Karpas-422 (cell line): ENCODE measurements around the gene SELENBP1. TPM values are rescaled to one million over a fixed set of nuclear protein-coding genes. Genes with fewer than 3 reads are reported as not detected.

Experiments
- DNase-seq: peaks from one replicate; pipeline ENCODE4 v3.0.0-alpha.2; 2015
- H2AFZ ChIP-seq: fragments of 200-600 bp; sonication (generic); 2 replicates; pipeline ENCODE4 v1.6.1; 2014; ENCODE audit warnings: antibody characterized with exemption, low read length, mixed read lengths
- H3K27ac ChIP-seq: fragments of 200-600 bp; sonication (generic); 2 replicates; pipeline ENCODE4 v1.5.1; 2014; ENCODE audit warnings: mild to moderate bottlenecking, low read length, moderate library complexity
- H3K27me3 ChIP-seq: fragments of 200-600 bp; sonication (generic); 2 replicates; pipeline ENCODE4 v1.6.1; 2014; ENCODE audit warnings: low read length, mixed read lengths
- H3K36me3 ChIP-seq: fragments of 200-600 bp; sonication (generic); 2 replicates; pipeline ENCODE4 v1.6.1; 2014; ENCODE audit warnings: low read length, mixed read lengths; ENCODE audit not compliant: insufficient read depth
- H3K4me1 ChIP-seq: fragments of 200-600 bp; sonication (generic); 2 replicates; pipeline ENCODE4 v1.6.1; 2014; ENCODE audit warnings: mild to moderate bottlenecking, low read length, mixed read lengths
- H3K4me2 ChIP-seq: fragments of 200-600 bp; sonication (generic); 2 replicates; pipeline ENCODE4 v1.6.1; 2014; ENCODE audit warnings: low read length, low read depth, mild to moderate bottlenecking; ENCODE audit not compliant: poor library complexity, severe bottlenecking
- H3K4me3 ChIP-seq: fragments of 200-600 bp; sonication (generic); 2 replicates; pipeline ENCODE4 v1.5.1; 2014; ENCODE audit warnings: mild to moderate bottlenecking, antibody characterized with exemption, low read length, mixed read lengths
- H3K79me2 ChIP-seq: fragments of 200-600 bp; sonication (generic); 2 replicates; pipeline ENCODE4 v1.6.1; 2014; ENCODE audit warnings: mild to moderate bottlenecking, low read length, mixed read lengths
- H3K9ac ChIP-seq: fragments of 200-600 bp; sonication (generic); 2 replicates; pipeline ENCODE4 v1.6.0; 2014; ENCODE audit warnings: low read length
- H3K9me2 ChIP-seq: fragments of 200-600 bp; sonication (generic), shearing (Covaris generic); replicated peaks from 2 replicates; pipeline ENCODE4 v1.6.0; 2014; ENCODE audit warnings: mild to moderate bottlenecking, low read length, moderate library complexity; ENCODE audit not compliant: insufficient read depth
- H3K9me3 ChIP-seq: fragments of 300-700, 200-600 bp; sonication (generic); 2 replicates; pipeline ENCODE4 v1.6.1; 2014; ENCODE audit warnings: low read length, mixed read lengths
- H4K20me1 ChIP-seq: fragments of 200-600 bp; sonication (generic); 2 replicates; pipeline ENCODE4 v1.6.1; 2014; ENCODE audit warnings: mild to moderate bottlenecking, antibody characterized with exemption, low read length, low read depth; ENCODE audit not compliant: insufficient read depth
- total RNA-seq: library from RNA; depleted of rRNA; stranded (reverse); fragments of >200 nt; shearing (Covaris generic); gene quantifications from 2 replicates; pipeline ENCODE4 v1.2.3, GENCODE V29; 2014; ENCODE audit warnings: low replicate concordance

SELENBP1 gene
- total RNA-seq, 1 experiment from 2014 or later = not detected

DNA sequence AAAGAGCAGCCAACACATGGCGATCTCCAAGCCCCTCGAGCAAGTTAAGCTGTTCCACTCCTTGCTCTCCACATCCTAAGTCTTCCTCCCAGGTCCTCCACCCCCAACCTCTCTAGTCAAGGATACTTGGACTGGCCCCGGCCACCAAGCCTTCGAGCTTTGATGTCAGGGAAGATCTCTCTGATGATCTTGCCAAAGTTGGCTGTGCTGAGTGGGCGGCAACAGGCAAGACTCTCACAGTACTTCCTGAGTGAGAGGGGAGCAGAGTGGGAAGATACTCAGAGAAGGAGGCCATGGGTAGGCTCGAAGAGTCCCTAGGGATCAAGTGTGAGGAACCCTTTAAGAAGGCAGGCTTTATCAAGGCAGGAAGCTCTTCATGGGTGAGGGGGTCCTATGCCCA, 28.2 kb downstream of the SELENBP1 start:
- Histone ChIP-seq H4K20me1 (no peaks in the 10 kb centered on the region), H3K9ac (no peak overlapping the region), H3K4me2 (no peak overlapping the region), H3K9me2 (no peaks in the 10 kb centered on the region), H3K36me3 (peaks cover 23% of the 10 kb centered on the region), H3K4me1 (peaks cover 38% of the 10 kb centered on the region), H2AFZ (no peak overlapping the region), H3K4me3 (no peak overlapping the region), H3K27me3 (no peaks in the 10 kb centered on the region), H3K79me2 (peaks cover 16% of the 10 kb centered on the region), H3K9me3 (no peaks in the 10 kb centered on the region), H3K27ac (no peak overlapping the region)
- no peak for DNase-seq

DNA sequence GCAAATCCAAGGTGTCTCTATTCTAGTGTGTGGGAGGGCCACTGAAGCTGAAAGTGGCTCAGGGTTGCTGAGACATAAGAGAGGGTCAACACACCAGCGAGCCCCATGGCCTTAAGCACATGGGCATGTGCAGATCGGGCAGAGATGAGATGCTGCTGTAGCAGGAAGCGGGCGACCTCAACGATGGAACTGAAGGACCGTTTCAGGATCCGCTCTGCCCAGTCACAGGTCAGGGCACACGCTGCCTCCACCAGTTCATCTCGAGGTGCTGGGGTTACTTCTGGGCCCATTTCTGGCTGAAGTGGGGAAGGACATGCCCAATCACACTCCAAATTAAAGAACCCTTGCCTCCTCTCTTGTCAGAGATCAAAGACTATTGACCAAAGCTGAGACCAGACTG, 28.9 kb downstream of the SELENBP1 start:
- H3K4me2 ChIP-seq = no peak overlapping the region
- H3K27ac ChIP-seq = no peak overlapping the region
- no peak overlapping the region for H2AFZ ChIP-seq
- no peak overlapping the region for H3K9ac ChIP-seq
- no peaks in the 10 kb centered on the region for H3K9me2 ChIP-seq
- H4K20me1 ChIP-seq = no peaks in the 10 kb centered on the region
- no peaks in the 10 kb centered on the region for H3K27me3 ChIP-seq
- no peak for DNase-seq
- peaks cover 23% of the 10 kb centered on the region for H3K36me3 ChIP-seq
- no peak overlapping the region for H3K4me3 ChIP-seq
- no peaks in the 10 kb centered on the region for H3K9me3 ChIP-seq
- H3K79me2 ChIP-seq = peaks cover 16% of the 10 kb centered on the region
- peaks cover 38% of the 10 kb centered on the region for H3K4me1 ChIP-seq

DNA sequence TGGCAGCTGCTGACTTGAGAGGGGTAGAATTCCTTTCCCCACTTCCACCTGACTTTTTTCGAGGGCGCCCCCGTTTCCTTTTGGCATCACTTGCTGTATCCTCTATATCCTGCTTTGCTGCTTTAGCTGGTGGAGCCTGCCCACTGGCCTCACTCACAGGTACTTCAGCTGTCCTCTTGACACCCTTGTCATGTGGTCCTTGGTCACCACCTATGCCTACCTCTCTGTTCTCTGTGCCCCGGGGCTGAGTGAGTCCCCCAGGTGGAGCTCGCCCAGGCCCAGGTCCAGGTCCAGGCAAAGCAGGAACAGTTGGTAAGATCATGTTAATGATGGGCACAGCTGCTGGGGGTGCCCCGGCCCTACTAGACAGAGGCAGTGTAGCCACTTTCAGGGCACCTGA, 29.9 kb downstream of the SELENBP1 start:
- Histone ChIP-seq H4K20me1 (no peaks in the 10 kb centered on the region), H3K36me3 (peaks cover 23% of the 10 kb centered on the region), H3K9ac (no peak overlapping the region), H3K4me1 (peaks cover 31% of the 10 kb centered on the region), H3K4me2 (no peak overlapping the region), H3K4me3 (no peak overlapping the region), H3K27me3 (no peaks in the 10 kb centered on the region), H3K9me3 (no peaks in the 10 kb centered on the region), H2AFZ (no peak overlapping the region), H3K9me2 (no peaks in the 10 kb centered on the region), H3K79me2 (peaks cover 16% of the 10 kb centered on the region), H3K27ac (no peak overlapping the region)
- DNase-seq = no peak

DNA sequence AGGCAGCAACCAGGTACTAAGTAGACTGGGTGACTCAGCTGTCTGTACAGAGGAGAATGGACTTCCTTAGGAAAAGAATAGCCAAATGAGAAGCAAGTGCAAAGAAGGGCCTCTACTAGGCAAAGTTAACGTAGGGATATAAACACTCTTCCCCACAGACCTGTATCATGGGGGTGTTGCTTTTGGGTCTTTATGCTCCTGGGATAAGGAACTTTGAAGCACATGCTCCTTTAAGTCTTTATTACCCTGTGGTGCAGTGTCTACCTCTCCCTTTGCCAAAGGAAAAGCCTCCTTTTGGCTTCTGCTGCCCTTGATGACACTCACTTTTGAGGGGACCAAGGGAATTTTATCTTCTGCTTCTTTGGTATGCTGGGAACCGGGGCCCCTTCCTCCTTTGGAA, 30.5 kb downstream of the SELENBP1 start:
- H3K4me1 ChIP-seq = peaks cover 29% of the 10 kb centered on the region
- no peak overlapping the region for H3K4me3 ChIP-seq
- H3K79me2 ChIP-seq = peaks cover 16% of the 10 kb centered on the region
- H3K27me3 ChIP-seq = no peaks in the 10 kb centered on the region
- 0 out of 2 replicates have a peak overlapping the region, but pooled peaks have one; percentile 13 for H3K27ac ChIP-seq
- no peak overlapping the region for H3K9ac ChIP-seq
- no peak overlapping the region for H2AFZ ChIP-seq
- H4K20me1 ChIP-seq = no peaks in the 10 kb centered on the region
- no peaks in the 10 kb centered on the region for H3K9me3 ChIP-seq
- no peak for DNase-seq
- no peaks in the 10 kb centered on the region for H3K9me2 ChIP-seq
- no peak overlapping the region for H3K4me2 ChIP-seq
- peaks cover 23% of the 10 kb centered on the region for H3K36me3 ChIP-seq

DNA sequence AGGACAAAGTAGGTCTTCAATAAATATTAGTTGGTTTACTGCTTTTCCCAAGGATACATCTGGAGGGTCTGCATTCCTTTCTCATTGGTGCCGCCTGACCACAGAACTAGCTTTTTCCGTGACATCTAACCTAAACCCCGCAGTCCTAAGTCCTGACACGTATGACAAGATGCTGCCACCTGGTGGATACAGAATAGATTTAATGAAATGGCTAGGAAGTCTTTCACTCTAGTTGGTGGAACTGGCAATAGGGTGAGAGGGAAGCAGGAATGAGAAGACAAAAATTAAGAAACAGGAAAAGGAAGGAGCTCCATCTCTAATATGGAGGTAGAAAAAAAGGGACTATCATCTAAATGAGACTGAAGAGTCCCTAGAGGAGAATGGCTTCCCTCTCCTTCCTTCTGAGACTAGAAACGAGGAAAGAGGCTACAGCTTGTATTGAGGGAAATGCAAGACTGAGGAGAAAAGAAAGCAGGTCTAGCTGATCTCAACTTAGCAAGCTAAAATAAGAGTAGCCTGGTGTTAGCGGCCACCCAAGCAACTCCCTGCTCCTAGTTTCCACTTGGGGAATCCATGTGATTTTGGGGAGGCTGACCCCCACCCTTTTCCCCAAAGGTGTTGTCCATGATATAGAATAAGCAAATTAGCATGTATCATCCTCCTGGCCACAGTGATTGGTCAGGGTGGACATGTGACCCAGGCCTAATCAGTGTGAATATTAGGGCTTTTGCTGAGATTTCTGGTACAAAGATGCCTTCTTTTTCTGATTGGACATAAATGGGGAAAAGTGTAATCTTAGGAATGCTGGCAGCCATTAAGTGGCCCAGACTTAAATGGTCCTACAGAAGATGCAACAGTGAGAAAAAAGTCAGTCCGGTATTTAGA, 31.4 kb downstream of the SELENBP1 start:
- no peak overlapping the region for H3K4me3 ChIP-seq
- H3K27ac ChIP-seq = 0 out of 2 replicates have a peak overlapping the region, but pooled peaks have one; percentile 13
- H3K9me2 ChIP-seq = no peaks in the 10 kb centered on the region
- peaks cover 23% of the 10 kb centered on the region for H3K36me3 ChIP-seq
- no peak overlapping the region for H3K4me2 ChIP-seq
- DNase-seq = peak; percentile 93
- H2AFZ ChIP-seq = no peak overlapping the region
- H3K9me3 ChIP-seq = no peaks in the 10 kb centered on the region
- H3K4me1 ChIP-seq = peaks cover 27% of the 10 kb centered on the region
- H3K27me3 ChIP-seq = no peaks in the 10 kb centered on the region
- H3K79me2 ChIP-seq = peaks cover 11% of the 10 kb centered on the region
- no peak overlapping the region for H3K9ac ChIP-seq
- no peaks in the 10 kb centered on the region for H4K20me1 ChIP-seq

DNA sequence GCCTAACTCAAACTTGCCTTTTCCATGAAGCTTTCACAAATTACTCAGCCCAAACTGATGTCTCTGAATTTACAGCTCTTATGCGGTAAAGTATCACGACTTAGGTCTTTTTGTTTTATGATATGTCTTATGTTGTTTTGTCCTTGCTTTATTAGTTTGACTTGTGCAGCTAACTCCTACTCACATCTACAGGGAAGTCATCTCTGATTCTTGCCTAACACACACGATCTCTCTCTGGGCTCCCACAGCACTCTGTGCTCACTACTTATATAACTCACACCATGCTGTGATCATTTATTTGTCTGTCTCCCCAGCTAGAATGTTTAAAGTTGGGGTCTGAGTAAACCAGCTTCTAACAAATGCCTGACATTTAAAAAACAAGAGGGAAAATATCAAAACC, 35.9 kb downstream of the SELENBP1 start:
- Histone ChIP-seq H3K79me2 (no peaks in the 10 kb centered on the region), H3K27ac (no peak overlapping the region), H3K9me2 (no peaks in the 10 kb centered on the region), H3K4me3 (no peak overlapping the region), H3K36me3 (no peaks in the 10 kb centered on the region), H2AFZ (no peak overlapping the region), H3K9ac (no peak overlapping the region), H3K4me2 (no peak overlapping the region), H4K20me1 (no peaks in the 10 kb centered on the region), H3K9me3 (no peaks in the 10 kb centered on the region), H3K27me3 (no peaks in the 10 kb centered on the region), H3K4me1 (peaks cover under 1% of the 10 kb centered on the region; the same call in 1 of the 2 replicates)
- no peak for DNase-seq

DNA sequence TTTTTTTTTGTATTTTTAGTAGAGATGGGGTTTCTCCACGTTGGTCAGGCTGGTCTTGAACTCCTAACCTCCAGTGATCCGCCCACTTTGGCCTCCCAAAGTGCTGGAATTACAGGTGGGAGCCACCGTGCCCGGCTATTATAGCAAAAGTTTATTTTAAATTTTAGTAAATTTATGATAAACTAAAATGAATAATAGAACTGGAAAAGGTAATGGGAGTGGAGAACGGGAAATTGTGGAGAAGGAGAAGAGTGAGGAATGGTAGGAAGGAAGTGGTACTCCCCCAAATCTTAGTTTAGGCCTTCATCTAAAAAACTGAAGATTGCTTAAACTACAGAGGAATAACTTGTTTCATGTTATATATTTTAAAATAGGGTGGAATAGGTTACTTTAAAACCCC, 37.7 kb downstream of the SELENBP1 start:
- Histone ChIP-seq H3K4me1 (no peaks in the 10 kb centered on the region), H3K9ac (no peak overlapping the region), H3K36me3 (no peaks in the 10 kb centered on the region), H3K4me2 (no peak overlapping the region), H3K27ac (no peak overlapping the region), H3K27me3 (no peaks in the 10 kb centered on the region), H3K4me3 (no peak overlapping the region), H3K9me3 (no peaks in the 10 kb centered on the region), H3K9me2 (no peaks in the 10 kb centered on the region), H4K20me1 (no peaks in the 10 kb centered on the region), H2AFZ (no peak overlapping the region), H3K79me2 (no peaks in the 10 kb centered on the region)
- DNase-seq = no peak

DNA sequence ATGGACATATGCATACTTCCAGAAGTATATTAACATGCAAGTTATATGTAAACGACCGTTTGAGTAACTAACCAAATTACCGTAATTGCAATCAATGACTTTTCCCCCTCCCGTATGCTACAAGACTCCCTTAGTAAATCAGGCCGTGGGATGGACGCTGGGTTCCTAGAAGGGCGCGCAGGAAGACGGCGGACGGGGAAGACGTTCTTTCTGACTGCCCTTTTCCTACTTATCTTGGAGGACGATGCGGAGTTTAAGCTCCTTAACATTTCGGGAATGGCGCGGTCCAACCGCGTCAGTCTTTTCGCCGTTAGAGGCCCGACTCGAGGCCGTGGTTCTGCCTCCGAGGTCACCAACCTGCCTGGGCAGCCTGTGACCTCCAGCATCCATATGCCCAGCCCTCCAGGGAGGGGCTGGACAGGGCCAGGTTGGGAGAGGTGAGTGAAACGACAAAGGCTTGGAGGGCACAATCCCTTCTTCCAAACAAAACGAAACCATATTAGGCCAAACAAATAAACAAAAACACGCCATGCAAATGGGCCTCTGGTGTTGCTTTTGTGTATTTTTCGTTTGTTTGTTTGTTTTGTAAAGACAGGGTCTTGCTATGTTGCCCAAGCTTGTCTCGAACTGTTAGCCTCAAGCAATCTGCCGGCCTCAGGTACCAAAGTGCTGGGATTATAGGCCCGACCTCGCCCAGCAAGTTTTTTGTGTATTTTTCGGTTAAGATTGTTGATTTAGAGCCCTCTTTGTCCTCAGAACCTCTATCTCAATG, 44.4 kb downstream of the SELENBP1 start:
- Histone ChIP-seq H3K4me1 (peaks cover 22% of the 10 kb centered on the region), H2AFZ (peak overlapping the region; percentile 83), H3K36me3 (no peaks in the 10 kb centered on the region), H3K9ac (peak overlapping the region; percentile 71), H3K79me2 (peaks cover 29% of the 10 kb centered on the region), H3K4me3 (peak overlapping the region; percentile 68), H3K9me2 (no peaks in the 10 kb centered on the region), H3K9me3 (no peaks in the 10 kb centered on the region), H3K27me3 (no peaks in the 10 kb centered on the region), H4K20me1 (no peaks in the 10 kb centered on the region), H3K27ac (peak overlapping the region; percentile 91), H3K4me2 (peak overlapping the region; percentile 85)
- DNase-seq = no peak
